ENCODE results near the gene L1TD1. TPM values are rescaled to one million over a fixed set of nuclear protein-coding genes. Genes with fewer than 3 reads are reported as not detected.

Gene L1TD1
- not detected in 2 replicates for total RNA-seq

GRCh38 chr1:62194651-62195544 lies at the start of gene L1TD1:
Gene L1TD1 (plus strand): TSS chr1:62194849. CDS start chr1:62206629, 11,780 bp downstream.

Other genes starting within 250 kb of the L1TD1 start
- not detected in 2 replicates for gene KANK4, start 124.6 kb downstream of the L1TD1 start, total RNA-seq
- 29.4 and 34.8 TPM in 2 replicates for gene USP1, start 242.2 kb downstream of the L1TD1 start, total RNA-seq